ENCODE data around the gene SPANXN1. TPM values are rescaled to one million over a fixed set of nuclear protein-coding genes. Genes with fewer than 3 reads are reported as not detected.
"Not testable (repeated sequence)": the region's sequence is repeated elsewhere in the genome, so short reads cannot be mapped to it uniquely, and the experiment has no call there.

The SPANXN1 gene
- total RNA-seq (2013) = not detected
- not detected for polyA plus RNA-seq
- not detected in 2 replicates for polyA minus RNA-seq
- total RNA-seq = 0 to 0.15 (median 0) reads per million in 11 experiments

GRCh38 chrX:145247203-145247602, at the start of gene SPANXN1:
SPANXN1 (plus strand) TSS chrX:145247503; CDS start chrX:145247587, 84 bp downstream.
- DNase-seq; H3K27me3 ChIP-seq (ENCODE audit: control insufficient read depth in 2 of 2, insufficient read depth in 2 of 2, low read length in 2 of 2); intact Hi-C loops (cut with micrococcal nuclease); H3K27me3 Mint-ChIP-seq (ENCODE audit: low read depth in 3 of 3); H4K20me1 ChIP-seq (ENCODE audit: insufficient read depth, low read length); H3K4me3 Mint-ChIP-seq; H3K79me2 ChIP-seq (ENCODE audit: insufficient read depth, low read length); H3K27ac ChIP-seq (ENCODE audit: low read depth in 1 of 2, low read length in 2 of 2); H3K9me3 Mint-ChIP-seq; H3K4me2 ChIP-seq (replicated peaks; ENCODE audit: extremely low read depth, low read length, poor library complexity, severe bottlenecking); H3K36me3 Mint-ChIP-seq; H3K4me1 Mint-ChIP-seq; H2AFZ ChIP-seq (ENCODE audit: insufficient read depth, low read depth, low read length, poor library complexity, severe bottlenecking); H3K4me1 ChIP-seq (ENCODE audit: control insufficient read depth in 1 of 2, insufficient read depth in 2 of 2, low read length in 2 of 2); H3K36me3 ChIP-seq (replicated peaks in 1 of 2; ENCODE audit: control insufficient read depth in 1 of 2, insufficient read depth in 2 of 2, low read length in 2 of 2); H3K27ac Mint-ChIP-seq; H3K4me3 ChIP-seq (replicated peaks in 1 of 3; ENCODE audit: low read depth in 2 of 3, low read length in 3 of 3); H3K9ac ChIP-seq (ENCODE audit: insufficient read depth, low read length, poor library complexity, severe bottlenecking); H3K9me3 ChIP-seq (replicated peaks in 1 of 2; ENCODE audit: control insufficient read depth in 1 of 2, insufficient read depth in 1 of 2, low read length in 2 of 2): not testable (repeated sequence)
- no CpG with 5 or more reads among the region's 4 CpGs for WGBS (ENCODE audit: insufficient coverage)

- Mint-ChIP-seq H3K27me3 (ENCODE audit: low read depth in 3 of 3) (peaks cover 0 to 2% (median 0%) of the 10 kb centered on the region in 3 donors), H3K27ac (no peak overlapping the region), H3K36me3 (no peaks in the 10 kb centered on the region), H3K4me3 (no peak overlapping the region), H3K9me3 (no peaks in the 10 kb centered on the region), H3K4me1 (no peaks in the 10 kb centered on the region)
- Histone ChIP-seq H3K4me2 (replicated peaks; ENCODE audit: extremely low read depth, low read length, poor library complexity, severe bottlenecking) (no peak overlapping the region), H2AFZ (ENCODE audit: insufficient read depth, low read depth, low read length, poor library complexity, severe bottlenecking) (no peak overlapping the region), H3K27me3 (ENCODE audit: control insufficient read depth in 2 of 2, insufficient read depth in 2 of 2, low read length in 2 of 2) (no peaks in the 10 kb centered on the region), H3K79me2 (ENCODE audit: insufficient read depth, low read length) (no peaks in the 10 kb centered on the region), H4K20me1 (ENCODE audit: insufficient read depth, low read length) (no peaks in the 10 kb centered on the region), H3K4me3 (replicated peaks in 1 of 3; ENCODE audit: low read depth in 2 of 3, low read length in 3 of 3) (no peak overlapping the region), H3K9ac (ENCODE audit: insufficient read depth, low read length, poor library complexity, severe bottlenecking) (no peak overlapping the region), H3K36me3 (replicated peaks in 1 of 2; ENCODE audit: control insufficient read depth in 1 of 2, insufficient read depth in 2 of 2, low read length in 2 of 2) (no peaks in the 10 kb centered on the region), H3K4me1 (ENCODE audit: control insufficient read depth in 1 of 2, insufficient read depth in 2 of 2, low read length in 2 of 2) (no peaks in the 10 kb centered on the region), H3K27ac (ENCODE audit: low read depth in 1 of 2, low read length in 2 of 2) (no peak overlapping the region), H3K9me3 (replicated peaks in 1 of 2; ENCODE audit: control insufficient read depth in 1 of 2, insufficient read depth in 1 of 2, low read length in 2 of 2) (no peaks in the 10 kb centered on the region)
- no peak for DNase-seq
- intact Hi-C loops (cut with micrococcal nuclease) = no loop called here
- no peak for TF ChIP-seq CTCF (IDR thresholded peaks at IDR 0.05)
- no CpG with 5 or more reads among the region's 3 CpGs for WGBS (ENCODE audit: insufficient coverage)
These were observed 48.2 kb upstream of the SPANXN1 start for GRCh38 chrX:145199078-145199477.

Measured in CD14-positive monocyte (primary cell).